HEK293 (cell line): Measurements from ENCODE around the gene ST3GAL5.

Experiments
- CTCF ChIA-PET: fragments of 350-600 bp; formaldehyde crosslinking; extraction: SDS; loops from one replicate; lab custom pipeline; 2021; ENCODE audit warnings: antibody characterized with exemption; lab: Yijun Ruan, JAX
- POLR2A ChIA-PET: fragments of 300-600 bp; formaldehyde crosslinking; extraction: SDS; loops from one replicate; lab custom pipeline; 2020; ENCODE audit warnings: antibody characterized with exemption, inconsistent platforms; lab: Yijun Ruan, JAX
- H3K27ac ChIP-seq: fragments of 200-500 bp; sonication (Bioruptor generic); 2 replicates; pipeline ENCODE4 v1.5.1; 2014; ENCODE audit warnings: low read depth, low read length, control low read depth, inconsistent platforms; ENCODE audit errors: extremely low read depth
- H3K36me3 ChIP-seq, 2 experiments: fragments of 200-500 bp in 1 of 2; sonication (Bioruptor generic) in 1 of 2; 1 replicate in 1 of 2; 2 replicates in 1 of 2; pipeline ENCODE4 v1.5.1; 2014 to 2017; ENCODE audit warnings: inconsistent platforms in 2 of 2, low read length in 2 of 2; ENCODE audit not compliant: control insufficient read depth in 2 of 2, insufficient read depth in 1 of 2
- H3K4me1 ChIP-seq: fragments of 200-500 bp; sonication (Bioruptor generic); 2 replicates; pipeline ENCODE4 v1.5.1; 2014; ENCODE audit warnings: mild to moderate bottlenecking, low read length, inconsistent platforms; ENCODE audit not compliant: control insufficient read depth, insufficient read depth
- H3K4me3 ChIP-seq: 2 replicates; pipeline ENCODE4 v1.5.1; 2011; ENCODE audit warnings: low read depth, mild to moderate bottlenecking, control low read depth, low read length, moderate library complexity
- H3K9me3 ChIP-seq: fragments of 200-500 bp; sonication (Bioruptor generic); 2 replicates; pipeline ENCODE4 v1.5.1; 2014; ENCODE audit warnings: low read depth, low read length, inconsistent platforms; ENCODE audit not compliant: control insufficient read depth, insufficient read depth
- ATF2 ChIP-seq: fragments of 450-650 bp; formaldehyde crosslinking; IDR thresholded peaks from 2 replicates; pipeline ENCODE4 v1.5.1; 2016; ENCODE audit warnings: missing biosample characterization, missing genetic modification characterization, low read depth
- CTCF ChIP-seq: fragments of 450-650 bp; formaldehyde crosslinking; IDR thresholded peaks from 2 replicates; pipeline ENCODE4 v1.5.1; 2016; ENCODE audit warnings: missing biosample characterization, missing genetic modification characterization
- KLF7 ChIP-seq: fragments of 450-650 bp; formaldehyde crosslinking; IDR thresholded peaks from 2 replicates; pipeline ENCODE4 v1.5.1; 2016; ENCODE audit warnings: missing biosample characterization, missing genetic modification characterization, borderline replicate concordance
- KLF9 ChIP-seq: fragments of 450-650 bp; formaldehyde crosslinking; IDR thresholded peaks from 2 replicates; pipeline ENCODE4 v1.5.1; 2016; ENCODE audit warnings: missing biosample characterization, missing genetic modification characterization, low read depth
- SCRT2 ChIP-seq: fragments of 450-650 bp; formaldehyde crosslinking; IDR thresholded peaks from 2 replicates; pipeline ENCODE4 v1.5.1; 2016; ENCODE audit warnings: missing biosample characterization, missing genetic modification characterization
- SP2 ChIP-seq: fragments of 450-650 bp; formaldehyde crosslinking; IDR thresholded peaks from 2 replicates; pipeline ENCODE4 v1.5.1; 2016; ENCODE audit warnings: missing biosample characterization, missing genetic modification characterization
- TRIM28 ChIP-seq: IDR thresholded peaks from 2 replicates; pipeline ENCODE4 v1.6.1; 2011; ENCODE audit warnings: low read length, control low read depth, borderline replicate concordance
- ZBTB17 ChIP-seq: fragments of 450-650 bp; formaldehyde crosslinking; IDR thresholded peaks from 2 replicates; pipeline ENCODE4 v1.5.1; 2016; ENCODE audit warnings: missing biosample characterization, missing genetic modification characterization
- ZBTB21 ChIP-seq: fragments of 450-650 bp; formaldehyde crosslinking; IDR thresholded peaks from 2 replicates; pipeline ENCODE4 v1.5.1; 2017; ENCODE audit warnings: missing biosample characterization, missing genetic modification characterization
- ZBTB6 ChIP-seq: fragments of 450-650 bp; formaldehyde crosslinking; IDR thresholded peaks from 2 replicates; pipeline ENCODE4 v1.5.1; 2017; ENCODE audit warnings: missing biosample characterization, missing genetic modification characterization
- ZNF112 ChIP-seq: fragments of 450-650 bp; formaldehyde crosslinking; IDR thresholded peaks from 2 replicates; pipeline ENCODE4 v1.5.0; 2017; ENCODE audit warnings: missing biosample characterization, missing genetic modification characterization
- ZNF114 ChIP-seq: fragments of 450-650 bp; formaldehyde crosslinking; IDR thresholded peaks from 2 replicates; pipeline ENCODE4 v1.5.0; 2017; ENCODE audit warnings: missing biosample characterization, missing genetic modification characterization
- ZNF133 ChIP-seq: fragments of 450-650 bp; formaldehyde crosslinking; IDR thresholded peaks from 2 replicates; pipeline ENCODE4 v1.5.1; 2016; ENCODE audit warnings: missing biosample characterization, missing genetic modification characterization
- ZNF221 ChIP-seq: fragments of 450-650 bp; formaldehyde crosslinking; IDR thresholded peaks from 2 replicates; pipeline ENCODE4 v1.5.1; 2017; ENCODE audit warnings: missing biosample characterization, missing genetic modification characterization, borderline replicate concordance
- ZNF292 ChIP-seq: fragments of 450-650 bp; formaldehyde crosslinking; IDR thresholded peaks from 2 replicates; pipeline ENCODE4 v1.5.1; 2016; ENCODE audit warnings: low read depth, missing biosample characterization, missing genetic modification characterization, borderline replicate concordance
- ZNF423 ChIP-seq: fragments of 450-650 bp; formaldehyde crosslinking; IDR thresholded peaks from 2 replicates; pipeline ENCODE4 v1.5.1; 2016; ENCODE audit warnings: missing biosample characterization, missing genetic modification characterization
- ZNF530 ChIP-seq: fragments of 450-650 bp; formaldehyde crosslinking; IDR thresholded peaks from 2 replicates; pipeline ENCODE4 v1.5.1; 2016; ENCODE audit warnings: low read depth, missing biosample characterization, missing genetic modification characterization
- ZNF623 ChIP-seq: fragments of 450-650 bp; formaldehyde crosslinking; IDR thresholded peaks from 2 replicates; pipeline ENCODE4 v1.5.1; 2016; ENCODE audit warnings: missing biosample characterization, missing genetic modification characterization
- ZNF664 ChIP-seq: fragments of 450-650 bp; formaldehyde crosslinking; IDR thresholded peaks from 2 replicates; pipeline ENCODE4 v1.5.1; 2016; ENCODE audit warnings: missing biosample characterization, missing genetic modification characterization
- ZSCAN30 ChIP-seq: fragments of 450-650 bp; IDR thresholded peaks from 2 replicates; pipeline ENCODE4 v1.5.1; 2018; ENCODE audit warnings: missing biosample characterization, mild to moderate bottlenecking, missing genetic modification characterization, moderate library complexity

The ST3GAL5 gene

GRCh38 chr2:85866165-85866659 lies 22.6 kb downstream of the ST3GAL5 start (continued):
- TF ChIP-seq ZNF292 (tag by site-specific recombination) (no peak), ZBTB21 (tag by site-specific recombination) (no peak), ZNF423 (tag by site-specific recombination) (no peak), ZNF664 (tag by site-specific recombination) (no peak)

DNA sequence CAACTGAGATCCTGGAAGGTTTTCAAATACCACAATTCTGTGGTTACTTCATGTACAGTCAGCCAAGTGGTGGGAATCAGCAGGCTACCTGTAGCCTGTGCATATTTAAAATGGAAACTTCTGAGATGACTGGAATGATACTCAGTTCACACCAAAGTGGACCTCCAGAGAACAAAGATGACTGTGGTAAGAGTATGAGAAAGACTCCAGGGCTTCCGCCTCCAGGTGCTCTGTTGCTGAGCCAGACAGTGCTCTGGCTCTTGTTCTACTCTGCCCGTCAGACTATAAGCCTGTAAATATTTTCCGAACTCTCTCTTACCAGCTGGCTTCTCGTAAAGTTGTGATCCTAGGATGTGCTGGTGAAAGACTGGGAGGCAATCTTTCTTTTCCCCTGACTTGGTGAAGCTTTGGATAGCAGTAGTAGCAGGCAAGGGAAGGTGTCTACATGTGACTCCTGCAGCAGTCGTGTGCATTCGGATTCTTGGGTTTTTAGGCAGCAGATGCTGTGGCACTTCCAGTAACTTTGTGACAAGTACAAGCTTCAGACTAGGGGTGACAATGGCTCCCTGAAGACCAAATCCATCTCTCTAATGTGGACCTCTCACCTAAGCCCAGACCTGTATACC lies 23.1 kb downstream of the ST3GAL5 start:
- no peak overlapping the region for H3K4me3 ChIP-seq
- no peak overlapping the region for H3K27ac ChIP-seq
- no peaks in the 10 kb centered on the region for H3K4me1 ChIP-seq
- no peaks in the 10 kb centered on the region for H3K9me3 ChIP-seq
- TF ChIP-seq SCRT2 (peak; percentile 42; the same call in 1 of the 2 replicates), ZNF112 (tag by site-specific recombination) (no peak)
- H3K36me3 ChIP-seq = peaks cover 0 to 1% of the 10 kb centered on the region in 2 experiments; a peak in 1 of 3 replicates
- ChIA-PET CTCF (interaction anchor here (0.6 to 1.8 kb wide), 5 partner anchors 22 to 215 kb away, joined by 3 to 5 read pairs (median 3); no protein-coding TSS in a partner anchor), POLR2A (interaction anchor here (0.6 kb wide), 1 partner anchor 165 kb away, joined by 5 read pairs; no protein-coding TSS in a partner anchor)

DNA sequence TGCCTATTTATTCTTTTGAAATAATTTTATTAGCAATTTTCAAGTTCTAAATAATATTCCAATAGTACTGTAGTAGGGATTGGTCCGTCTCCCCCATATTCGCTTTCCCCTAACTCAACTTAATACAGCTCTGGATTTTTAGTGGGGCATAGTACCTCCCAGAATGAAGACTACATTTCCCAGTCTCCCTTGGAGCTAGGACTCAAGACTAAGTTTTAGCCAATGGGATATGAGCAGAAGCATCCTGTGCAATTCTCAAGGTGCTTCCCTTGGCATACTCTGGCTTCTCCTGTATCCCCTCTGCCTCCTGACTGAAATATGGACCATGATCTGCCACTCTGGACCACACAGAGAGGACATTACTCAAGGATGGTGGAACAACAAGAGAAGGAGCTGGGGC lies 24.1 kb downstream of the ST3GAL5 start:
- Histone ChIP-seq H3K4me1 (no peaks in the 10 kb centered on the region), H3K4me3 (no peak overlapping the region), H3K36me3 (peaks cover 5% of the 10 kb centered on the region in 2 experiments; a peak in 2 of 3 replicates), H3K27ac (no peak overlapping the region), H3K9me3 (no peaks in the 10 kb centered on the region)
- no peak for TF ChIP-seq ZNF114 (tag by site-specific recombination)
- no peak for TF ChIP-seq ZBTB6 (tag by site-specific recombination)
- no peak for TF ChIP-seq ZNF221 (tag by site-specific recombination)
- no peak for TF ChIP-seq ZNF530 (tag by site-specific recombination)
- no peak for TF ChIP-seq ZNF133 (tag by site-specific recombination)
- no peak for TF ChIP-seq KLF7 (tag by site-specific recombination)
- TF ChIP-seq ZBTB17 (tag by site-specific recombination) = no peak
- TF ChIP-seq ZNF623 (tag by site-specific recombination) = no peak
- TF ChIP-seq CTCF (tag by site-specific recombination) = no peak
- TF ChIP-seq SP2 (tag by site-specific recombination) = no peak
- TF ChIP-seq KLF9 (tag by site-specific recombination) = no peak
- no peak for TF ChIP-seq TRIM28
- TF ChIP-seq ZSCAN30 = no peak
- TF ChIP-seq ATF2 = no peak
- ChIA-PET CTCF (no interaction called here), POLR2A (no interaction called here)
